H9 (cell line): ENCODE data around the gene TDRD9. TPM values are rescaled to one million over a fixed set of nuclear protein-coding genes. Genes with fewer than 3 reads are reported as not detected.
A peak's percentile ranks its signal among the peaks of the same experiment; 100 is the strongest.

ENCODE experiments used
- DNase-seq: peaks from one replicate; pipeline ENCODE4 v3.0.0-alpha.2; 2017
- H2AFZ ChIP-seq: one replicate; pipeline ENCODE4 v1.6.1; 2013; ENCODE audit warnings: mild to moderate bottlenecking, low read length, control low read depth, moderate library complexity
- H2AK5ac ChIP-seq: 2 replicates; pipeline ENCODE4 v1.6.1; 2013; ENCODE audit warnings: low read length, control low read depth, mixed read lengths; ENCODE audit not compliant: insufficient read length
- H2BK120ac ChIP-seq: one replicate; pipeline ENCODE4 v1.6.1; 2013; ENCODE audit warnings: low read depth, mild to moderate bottlenecking, low read length, control low read depth, inconsistent platforms; ENCODE audit not compliant: poor library complexity, severe bottlenecking
- H2BK12ac ChIP-seq: 2 replicates; pipeline ENCODE4 v1.6.1; 2013; ENCODE audit warnings: low read length, control low read depth, mixed read lengths, low read depth; ENCODE audit not compliant: insufficient read length
- H2BK15ac ChIP-seq: 2 replicates; pipeline ENCODE4 v1.6.1; 2013; ENCODE audit warnings: low read depth, low read length, control low read depth
- H2BK20ac ChIP-seq: one replicate; pipeline ENCODE4 v1.6.1; 2013; ENCODE audit warnings: low read depth, mild to moderate bottlenecking, low read length, control low read depth, inconsistent platforms; ENCODE audit not compliant: poor library complexity, severe bottlenecking
- H2BK5ac ChIP-seq: 2 replicates; pipeline ENCODE4 v1.6.1; 2013; ENCODE audit warnings: low read length, control low read depth, mixed read lengths; ENCODE audit not compliant: insufficient read length
- H3K14ac ChIP-seq: 2 replicates; pipeline ENCODE4 v1.6.1; 2013; ENCODE audit warnings: low read length, control low read depth; ENCODE audit not compliant: insufficient read depth
- H3K18ac ChIP-seq: 2 replicates; pipeline ENCODE4 v1.6.1; 2013; ENCODE audit warnings: low read depth, mild to moderate bottlenecking, mixed read lengths, low read length, control low read depth; ENCODE audit not compliant: insufficient read length
- H3K23ac ChIP-seq: 2 replicates; pipeline ENCODE4 v1.6.1; 2013; ENCODE audit warnings: low read length, control low read depth, mixed read lengths, low read depth; ENCODE audit not compliant: insufficient read length
- H3K23me2 ChIP-seq: 2 replicates; pipeline ENCODE4 v1.6.1; 2013; ENCODE audit warnings: low read depth, mild to moderate bottlenecking, mixed read lengths, low read length, control low read depth; ENCODE audit not compliant: insufficient read length, poor library complexity, severe bottlenecking
- H3K27ac ChIP-seq: 2 replicates; pipeline ENCODE4 v1.5.1; 2013; ENCODE audit warnings: low read length, control low read depth, mixed read lengths, low read depth; ENCODE audit not compliant: insufficient read length
- H3K27me3 ChIP-seq: 2 replicates; pipeline ENCODE4 v1.6.1; 2013; ENCODE audit warnings: low read length, control low read depth, inconsistent platforms; ENCODE audit not compliant: insufficient read depth
- H3K4ac ChIP-seq: 2 replicates; pipeline ENCODE4 v1.6.1; 2013; ENCODE audit warnings: low read depth, mild to moderate bottlenecking, control low read depth, inconsistent platforms, low read length, moderate library complexity
- H3K4me1 ChIP-seq: 2 replicates; pipeline ENCODE4 v1.6.1; 2013; ENCODE audit warnings: low read length, control low read depth, inconsistent platforms; ENCODE audit not compliant: insufficient read depth
- H3K4me2 ChIP-seq: 2 replicates; pipeline ENCODE4 v1.6.1; 2013; ENCODE audit warnings: low read length, control low read depth, mixed read lengths; ENCODE audit not compliant: insufficient read length, insufficient read depth
- H3K56ac ChIP-seq: 2 replicates; pipeline ENCODE4 v1.6.1; 2013; ENCODE audit warnings: low read depth, mild to moderate bottlenecking, mixed read lengths, low read length, control low read depth; ENCODE audit not compliant: insufficient read length
- H3K79me1 ChIP-seq: 2 replicates; pipeline ENCODE4 v1.6.1; 2013; ENCODE audit warnings: low read depth, mild to moderate bottlenecking, moderate library complexity, low read length, control low read depth, inconsistent platforms; ENCODE audit not compliant: insufficient read depth, poor library complexity, severe bottlenecking
- H3K79me2 ChIP-seq: 2 replicates; pipeline ENCODE4 v1.6.1; 2013; ENCODE audit warnings: low read length, control low read depth, inconsistent platforms; ENCODE audit not compliant: insufficient read depth
- H3K9ac ChIP-seq: 2 replicates; pipeline ENCODE4 v1.6.1; 2013; ENCODE audit warnings: low read length, control low read depth, mixed read lengths; ENCODE audit not compliant: insufficient read length; ENCODE audit errors: extremely low read depth
- H3K9me3 ChIP-seq: one replicate; pipeline ENCODE4 v1.6.1; 2013; ENCODE audit warnings: low read depth, low read length, inconsistent platforms; ENCODE audit not compliant: control insufficient read depth
- H3T11ph ChIP-seq: one replicate; pipeline ENCODE4 v1.6.1; 2013; ENCODE audit warnings: mild to moderate bottlenecking, low read length, control low read depth, inconsistent platforms
- H4K20me1 ChIP-seq: one replicate; pipeline ENCODE4 v1.6.1; 2013; ENCODE audit not compliant: control insufficient read depth, insufficient read length, insufficient read depth
- H4K5ac ChIP-seq: 2 replicates; pipeline ENCODE4 v1.6.1; 2013; ENCODE audit warnings: low read depth, mild to moderate bottlenecking, mixed read lengths, low read length, control low read depth; ENCODE audit not compliant: insufficient read length
- H4K8ac ChIP-seq: replicated peaks from 2 replicates; pipeline ENCODE4 v1.6.1; 2013; ENCODE audit warnings: low read length, control low read depth, mixed read lengths, low read depth; ENCODE audit not compliant: insufficient read length
- H4K91ac ChIP-seq: 2 replicates; pipeline ENCODE4 v1.6.1; 2013; ENCODE audit warnings: low read depth, mild to moderate bottlenecking, moderate library complexity, mixed read lengths, low read length, control low read depth; ENCODE audit not compliant: insufficient read length
- H3K27ac Mint-ChIP-seq, 3 experiments: 2 replicates in 2 of 3; 3 replicates in 1 of 3; pipeline ENCODE4 v1.8.0; 2020 to 2021; ENCODE audit warnings: mixed read lengths in 3 of 3, mild to moderate bottlenecking in 1 of 3, moderate library complexity in 1 of 3
- H3K27me3 Mint-ChIP-seq: 2 replicates; pipeline ENCODE4 v1.8.0; 2021; ENCODE audit warnings: low read depth, mild to moderate bottlenecking, moderate library complexity, mixed read lengths
- H3K36me3 Mint-ChIP-seq, 3 experiments: 2 replicates in 2 of 3; 3 replicates in 1 of 3; pipeline ENCODE4 v1.8.0; 2020 to 2021; ENCODE audit warnings: low read depth in 3 of 3, mixed read lengths in 3 of 3; ENCODE audit not compliant: insufficient read depth in 1 of 3
- H3K4me1 Mint-ChIP-seq, 2 experiments: 2 replicates each; pipeline ENCODE4 v1.8.0; 2020; ENCODE audit warnings: mixed read lengths in 2 of 2
- H3K4me3 Mint-ChIP-seq, 2 experiments: 2 replicates in 1 of 2; 3 replicates in 1 of 2; pipeline ENCODE4 v1.8.0; 2020 to 2021; ENCODE audit warnings: mild to moderate bottlenecking in 2 of 2, mixed read lengths in 2 of 2, moderate library complexity in 1 of 2
- H3K9me3 Mint-ChIP-seq, 2 experiments: 2 replicates in 1 of 2; 3 replicates in 1 of 2; pipeline ENCODE4 v1.8.0; 2020; ENCODE audit warnings: mild to moderate bottlenecking in 2 of 2, mixed read lengths in 2 of 2, moderate library complexity in 1 of 2
- WGBS: extraction: QIAGEN DNeasy Blood & Tissue Kit; methylation state at CpG from one replicate; pipeline ENCODE4 v1.1.7; 2013; ENCODE audit warnings: missing lambda C conversion rate, low lambda C conversion rate, mixed read lengths; ENCODE audit not compliant: insufficient read length; ENCODE audit errors: extremely low coverage; 5-methylcytosine and 5-hydroxymethylcytosine counted together
- total RNA-seq: library from RNA; stranded (reverse); gene quantifications from 2 replicates; pipeline ENCODE4 v1.2.1, GENCODE V29; 2021
- TF ChIP-seq, protein P1 (sequence below): fragments of 200-600 bp; sonication (generic); conservative IDR thresholded peaks from 3 replicates; pipeline ENCODE4 v1.8.0; 2021; ENCODE audit warnings: antibody characterized with exemption, mild to moderate bottlenecking

TDRD9 gene
- total RNA-seq, 1 experiment from 2014 or later = not detected

DNA sequence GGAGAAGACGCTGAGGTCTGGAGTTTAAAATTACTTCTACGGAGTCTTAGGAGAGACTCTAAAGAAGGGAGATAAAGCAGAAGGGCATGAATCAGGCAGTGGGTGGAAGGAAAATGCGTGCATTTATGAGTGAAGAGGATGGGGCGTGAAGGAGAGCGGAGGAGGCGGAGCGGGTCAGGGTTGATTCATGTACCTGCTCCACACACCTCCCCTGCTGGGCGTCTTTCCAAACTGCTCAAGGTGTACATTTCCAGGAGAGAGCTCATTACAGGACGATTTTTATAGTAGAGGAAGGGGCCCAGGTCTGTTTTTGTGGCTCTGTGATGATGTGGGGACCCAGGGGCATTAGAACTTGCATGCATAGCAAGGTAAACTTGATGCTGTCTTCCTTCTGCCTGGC, 92.2 kb downstream of the TDRD9 start:
- no peak overlapping the region for H2BK120ac ChIP-seq
- H4K8ac ChIP-seq = no peak overlapping the region
- H4K5ac ChIP-seq = no peak overlapping the region
- H2BK5ac ChIP-seq = no peak overlapping the region
- no peak overlapping the region for H2AFZ ChIP-seq
- H3K9ac ChIP-seq = no peak overlapping the region
- H3K27ac Mint-ChIP-seq = peak overlapping the region in 1 of 3 experiments; percentile 24; a peak in 1 of 7 replicates
- no peaks in the 10 kb centered on the region for H3K4me1 Mint-ChIP-seq
- H3K4me3 Mint-ChIP-seq = no peak overlapping the region
- H3K18ac ChIP-seq = no peak overlapping the region
- H2BK12ac ChIP-seq = no peak overlapping the region
- no peak overlapping the region for H3K4ac ChIP-seq
- H3K56ac ChIP-seq = no peak overlapping the region
- no peak overlapping the region for H2AK5ac ChIP-seq
- no peaks in the 10 kb centered on the region for H3K23me2 ChIP-seq
- H3K79me1 ChIP-seq = no peaks in the 10 kb centered on the region
- H3K36me3 Mint-ChIP-seq = no peaks in the 10 kb centered on the region
- H3K23ac ChIP-seq = no peak overlapping the region
- no peak overlapping the region for H3K14ac ChIP-seq
- TF ChIP-seq, protein P1, sequence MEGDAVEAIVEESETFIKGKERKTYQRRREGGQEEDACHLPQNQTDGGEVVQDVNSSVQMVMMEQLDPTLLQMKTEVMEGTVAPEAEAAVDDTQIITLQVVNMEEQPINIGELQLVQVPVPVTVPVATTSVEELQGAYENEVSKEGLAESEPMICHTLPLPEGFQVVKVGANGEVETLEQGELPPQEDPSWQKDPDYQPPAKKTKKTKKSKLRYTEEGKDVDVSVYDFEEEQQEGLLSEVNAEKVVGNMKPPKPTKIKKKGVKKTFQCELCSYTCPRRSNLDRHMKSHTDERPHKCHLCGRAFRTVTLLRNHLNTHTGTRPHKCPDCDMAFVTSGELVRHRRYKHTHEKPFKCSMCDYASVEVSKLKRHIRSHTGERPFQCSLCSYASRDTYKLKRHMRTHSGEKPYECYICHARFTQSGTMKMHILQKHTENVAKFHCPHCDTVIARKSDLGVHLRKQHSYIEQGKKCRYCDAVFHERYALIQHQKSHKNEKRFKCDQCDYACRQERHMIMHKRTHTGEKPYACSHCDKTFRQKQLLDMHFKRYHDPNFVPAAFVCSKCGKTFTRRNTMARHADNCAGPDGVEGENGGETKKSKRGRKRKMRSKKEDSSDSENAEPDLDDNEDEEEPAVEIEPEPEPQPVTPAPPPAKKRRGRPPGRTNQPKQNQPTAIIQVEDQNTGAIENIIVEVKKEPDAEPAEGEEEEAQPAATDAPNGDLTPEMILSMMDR = no peak
- H3K27ac ChIP-seq = no peak overlapping the region
- 100% methylated on average over 2 of the region's 9 CpGs for WGBS
- no peaks in the 10 kb centered on the region for H3K79me2 ChIP-seq
- no peak overlapping the region for H2BK20ac ChIP-seq
- no peak overlapping the region for H4K91ac ChIP-seq
- H4K20me1 ChIP-seq = no peaks in the 10 kb centered on the region
- H3K9me3 ChIP-seq = no peaks in the 10 kb centered on the region
- H3K27me3 ChIP-seq = no peaks in the 10 kb centered on the region
- H3K9me3 Mint-ChIP-seq = no peaks in the 10 kb centered on the region
- no peaks in the 10 kb centered on the region for H3K4me1 ChIP-seq
- no peak overlapping the region for H3T11ph ChIP-seq
- H3K4me2 ChIP-seq = no peak overlapping the region
- H3K27me3 Mint-ChIP-seq = peaks cover 3% of the 10 kb centered on the region; the same call in 1 of the 2 replicates
- H2BK15ac ChIP-seq = no peak overlapping the region
- no peak for DNase-seq
